HG03442 (cell line): Measurements from ENCODE around the gene NOS2.

Source experiments
- ATAC-seq: cut with Tn5 transposase; IDR thresholded peaks from one replicate; pipeline ENCODE4 v1.9.1; 2021; ENCODE audit warnings: mild to moderate bottlenecking, moderate library complexity; ENCODE audit not compliant: unreplicated experiment

NOS2 gene

DNA sequence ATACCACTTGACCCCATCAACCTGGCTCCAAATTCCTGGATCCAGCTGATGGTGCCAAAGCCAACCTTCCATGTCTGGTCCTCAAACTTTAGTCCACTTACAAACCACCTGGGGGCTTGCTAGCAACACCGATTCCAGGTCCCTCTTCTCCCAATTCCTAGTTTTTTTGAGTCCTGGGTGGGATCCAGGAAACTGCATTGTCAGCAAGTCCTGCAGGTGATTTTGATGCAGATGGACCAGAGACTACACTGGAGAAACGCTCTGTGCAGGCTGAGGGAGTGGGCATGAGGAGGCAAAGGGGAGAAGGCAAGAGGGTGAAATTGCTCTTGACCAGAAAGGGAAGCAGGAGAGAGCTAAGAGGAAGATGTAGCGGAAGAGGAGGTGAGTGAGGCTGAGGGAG, 21.0 kb upstream of the NOS2 start:
- no peak for ATAC-seq

- no peak for ATAC-seq
Measured at GRCh38 chr17:27819145-27819544, 18.8 kb upstream of the NOS2 start.

GRCh38 chr17:27818401-27819105, 18.2 kb upstream of the NOS2 start:
- ATAC-seq = no peak

DNA sequence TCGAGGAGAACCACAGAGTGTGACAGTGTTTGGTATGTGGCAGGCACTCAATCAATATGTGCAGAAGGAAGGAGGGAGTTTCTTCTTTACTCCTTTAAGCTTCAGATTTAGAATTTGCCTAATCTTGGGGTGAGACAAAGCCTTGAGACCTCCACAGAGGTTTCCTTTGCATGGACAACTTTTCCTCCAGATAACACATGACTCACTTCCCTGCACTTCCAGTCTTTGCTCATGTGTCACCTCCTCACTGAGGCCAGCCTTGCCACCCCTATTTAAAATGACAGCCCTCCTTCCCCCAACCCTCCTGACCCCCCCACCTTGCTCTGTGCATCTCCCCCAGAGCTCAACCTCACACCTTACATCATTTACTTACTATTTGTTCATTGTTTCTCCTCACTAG, 17.4 kb upstream of the NOS2 start:
- ATAC-seq = no peak

GRCh38 chr17:27816946-27817345, 16.6 kb upstream of the NOS2 start:
- no peak for ATAC-seq

- no peak for ATAC-seq
Measured at GRCh38 chr17:27811961-27812360, 11.6 kb upstream of the NOS2 start.

DNA sequence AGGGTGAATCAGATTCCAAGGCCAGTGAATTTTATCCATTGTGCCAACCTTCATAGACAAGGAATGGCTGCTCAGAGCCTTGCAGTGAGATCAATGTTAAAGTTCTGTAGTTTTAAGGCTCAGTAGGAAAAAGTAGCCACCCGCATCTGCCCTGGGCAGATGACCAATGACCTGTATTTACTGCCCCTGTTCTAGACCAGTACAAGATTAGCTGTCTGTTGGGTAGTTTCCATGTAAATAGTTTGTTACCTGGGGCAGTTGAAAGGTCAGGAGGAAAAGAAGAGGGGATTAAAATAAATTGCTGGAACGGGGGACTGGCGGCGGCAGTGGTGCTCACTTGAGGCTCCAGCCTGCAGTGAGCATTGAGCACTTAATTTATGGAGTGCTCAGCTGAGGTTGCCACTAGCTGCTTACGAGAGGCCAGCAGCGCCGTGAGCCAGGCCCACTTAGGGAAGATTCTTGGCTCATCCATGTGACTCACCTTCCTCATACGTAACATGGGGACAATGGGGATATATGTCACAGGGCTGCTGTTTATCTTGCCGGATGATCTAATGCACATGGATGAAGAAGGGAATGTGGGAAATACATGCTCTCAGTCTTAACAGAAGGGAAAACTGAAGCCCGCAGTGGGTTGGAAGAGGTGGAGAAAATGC, 10.7 kb upstream of the NOS2 start:
- no peak for ATAC-seq

DNA sequence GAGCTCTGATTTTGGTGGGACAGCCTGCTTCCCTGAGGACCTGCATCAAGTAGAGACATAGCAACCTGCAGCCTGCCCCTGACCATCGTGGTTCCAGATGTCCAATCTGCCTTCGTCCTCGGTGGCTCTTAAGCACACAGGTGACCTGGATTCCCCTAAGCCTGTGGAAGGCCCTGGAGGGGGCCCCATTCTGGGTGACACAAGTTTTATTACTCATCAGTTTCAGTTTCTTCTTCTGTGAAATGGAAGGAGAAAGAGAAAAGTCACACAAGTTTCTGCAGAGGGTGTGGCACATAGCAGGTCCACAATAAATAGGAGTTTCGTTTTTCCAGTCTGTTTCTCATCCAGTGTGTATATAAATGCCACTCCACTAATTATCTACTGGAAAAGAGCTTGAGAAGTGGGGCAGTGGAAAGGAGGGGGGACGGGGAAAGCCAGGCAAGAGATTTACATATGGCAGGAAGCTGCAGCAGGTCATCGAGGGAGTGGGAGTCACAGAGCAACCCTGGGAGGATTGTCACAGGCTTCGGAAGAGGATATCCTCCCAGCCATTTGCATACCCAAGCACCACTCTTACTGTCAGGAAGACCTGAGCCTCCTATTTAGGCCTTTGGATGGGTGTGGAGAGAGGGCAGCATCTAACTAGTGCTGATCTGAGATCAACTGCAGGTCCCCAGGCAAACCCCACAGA, 10.0 kb upstream of the NOS2 start:
- ATAC-seq = peak; percentile 36

- ATAC-seq = no peak
Measured at GRCh38 chr17:27809555-27809954, 9.2 kb upstream of the NOS2 start.

- ATAC-seq = no peak
Measured at GRCh38 chr17:27808628-27809027, 8.3 kb upstream of the NOS2 start.

DNA sequence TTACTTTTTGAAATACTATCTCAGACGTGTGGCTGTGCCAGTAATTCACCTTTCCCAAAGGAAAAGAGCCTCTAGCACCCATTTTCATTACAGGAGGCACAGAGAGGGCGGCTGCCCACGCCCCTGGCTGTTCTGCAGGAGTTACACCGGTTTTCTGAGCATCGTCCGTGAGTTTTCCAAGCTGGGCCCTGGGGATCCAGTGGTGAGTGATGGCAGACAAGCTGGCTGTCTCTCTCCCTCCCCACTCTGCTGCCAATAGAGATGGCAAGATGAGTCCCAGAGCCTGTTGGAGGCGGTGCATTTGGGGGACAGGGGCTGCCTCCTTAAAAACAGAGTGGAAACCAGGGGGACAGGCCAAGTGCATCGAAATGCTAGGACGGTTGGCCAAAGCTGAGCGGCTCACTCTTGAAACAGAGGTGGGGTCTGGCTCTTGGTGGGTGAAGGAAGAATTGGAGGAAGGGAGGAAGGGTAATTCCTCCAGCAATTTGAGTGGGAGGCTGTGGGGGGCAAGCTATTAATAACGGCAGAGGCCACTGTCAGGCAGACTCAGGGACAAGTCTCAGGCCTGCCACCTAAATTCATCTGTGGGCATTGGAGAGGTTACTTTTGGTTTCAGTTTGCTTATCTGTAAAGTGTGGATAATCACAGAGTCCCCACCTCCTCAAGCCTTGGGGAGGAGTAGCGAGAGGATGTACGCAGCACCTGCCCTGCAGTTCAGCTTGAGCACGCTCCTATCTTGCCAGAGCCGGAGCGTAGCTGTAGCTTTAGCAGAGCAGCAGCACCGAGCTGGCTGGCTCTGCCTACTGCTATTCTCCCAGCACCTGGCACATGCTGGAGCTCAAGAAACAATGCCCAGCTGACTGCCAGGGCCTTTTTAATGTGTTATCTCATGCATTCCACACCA, 7.5 kb upstream of the NOS2 start:
- peak; percentile 62 for ATAC-seq

GRCh38 chr17:27805520-27806146, 5.3 kb upstream of the NOS2 start:
- peak; percentile 44 for ATAC-seq

- ATAC-seq = no peak
Measured at GRCh38 chr17:27804113-27804512, 3.8 kb upstream of the NOS2 start.

GRCh38 chr17:27802962-27803680, 2.8 kb upstream of the NOS2 start:
- no peak for ATAC-seq

DNA sequence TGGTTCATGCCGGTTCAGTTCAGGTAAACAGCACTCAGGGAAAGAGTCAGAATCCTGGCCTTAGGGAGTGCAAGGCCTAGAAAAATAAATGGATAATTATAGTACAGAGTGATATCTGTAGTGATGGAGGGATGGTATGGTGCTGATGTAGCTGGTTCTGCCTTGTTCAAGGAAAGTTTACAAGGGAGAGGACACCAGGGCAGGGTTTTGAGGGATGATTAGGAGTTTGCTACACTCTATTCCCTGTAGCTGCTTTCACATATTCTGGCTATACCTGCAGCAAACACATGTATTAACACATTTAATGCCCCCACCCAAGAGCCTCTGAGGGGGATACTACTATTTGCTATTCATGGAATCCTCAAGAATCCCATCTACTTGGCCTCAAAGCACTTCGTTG, 1.7 kb upstream of the NOS2 start:
- ATAC-seq = no peak

- ATAC-seq = no peak
Measured at GRCh38 chr17:27798376-27798775, 2.0 kb downstream of the NOS2 start.

DNA sequence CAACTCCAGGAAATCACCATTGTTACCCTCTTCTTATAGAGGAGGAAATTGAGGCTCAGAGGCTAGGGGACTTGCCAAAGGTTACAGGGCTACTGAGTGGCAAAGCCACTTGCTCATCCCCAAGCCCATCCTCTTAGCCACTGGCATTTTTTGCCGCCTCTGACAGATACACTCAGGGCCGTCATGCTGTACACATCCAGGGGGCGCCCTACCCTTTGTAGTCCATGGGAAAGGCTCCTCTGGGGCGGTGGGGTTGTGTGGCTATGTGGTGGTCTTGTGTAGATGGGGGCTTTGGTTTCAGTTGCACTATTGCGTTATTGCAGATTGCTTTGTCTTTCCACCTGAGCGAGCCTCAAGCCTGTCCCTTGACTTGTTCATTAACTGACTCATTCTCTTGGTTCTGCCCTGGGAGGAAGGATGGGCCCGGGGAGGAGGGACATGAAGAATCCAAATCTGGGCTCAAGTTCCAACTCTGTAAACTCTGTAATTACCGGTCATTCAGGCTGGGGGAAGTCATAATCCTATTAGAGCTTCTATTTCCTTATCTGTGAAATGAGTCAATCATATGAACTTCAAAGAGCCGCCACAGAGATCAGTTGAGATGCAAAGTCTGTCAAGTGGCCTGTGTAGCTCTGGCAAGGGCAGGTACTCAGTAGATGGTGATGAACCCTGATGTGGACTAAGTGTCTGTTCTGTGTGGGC, 2.8 kb downstream of the NOS2 start:
- ATAC-seq = no peak

GRCh38 chr17:27793906-27794569, 6.3 kb downstream of the NOS2 start:
- no peak for ATAC-seq
